ENCODE data around the gene SMC3.
"Not testable (repeated sequence)": the region's sequence is repeated elsewhere in the genome, so short reads cannot be mapped to it uniquely, and the experiment has no call there.

The SMC3 gene

GRCh38 chr10:110628161-110628560, 60.7 kb downstream of the SMC3 start:
- no peak for DNase-seq

- peak; percentile 67 for DNase-seq
These were observed 62.2 kb downstream of the SMC3 start for GRCh38 chr10:110629680-110630191.

GRCh38 chr10:110631934-110632333, 64.4 kb downstream of the SMC3 start:
- no peak for DNase-seq

- no peak for DNase-seq
These were observed 65.2 kb downstream of the SMC3 start for GRCh38 chr10:110632591-110633215.

- DNase-seq = no peak
These were observed 67.2 kb downstream of the SMC3 start for GRCh38 chr10:110634527-110635209.

- DNase-seq = no peak
These were observed 69.1 kb downstream of the SMC3 start for GRCh38 chr10:110636572-110636931.

GRCh38 chr10:110636932-110637557, 69.5 kb downstream of the SMC3 start:
- no peak for DNase-seq

- no peak for DNase-seq
These were observed 70.1 kb downstream of the SMC3 start for GRCh38 chr10:110637558-110638053.

- DNase-seq = no peak
These were observed 70.8 kb downstream of the SMC3 start for GRCh38 chr10:110638319-110638718.

- DNase-seq = not testable (repeated sequence)
These were observed 71.6 kb downstream of the SMC3 start for GRCh38 chr10:110639046-110639445.

GRCh38 chr10:110639858-110640257, 72.4 kb downstream of the SMC3 start:
- DNase-seq = not testable (repeated sequence)

GRCh38 chr10:110641256-110641655, 73.8 kb downstream of the SMC3 start:
- no peak for DNase-seq

GRCh38 chr10:110642204-110643034, 74.9 kb downstream of the SMC3 start:
- DNase-seq = no peak

- DNase-seq = no peak
These were observed 75.6 kb downstream of the SMC3 start for GRCh38 chr10:110643035-110643652.

- DNase-seq = no peak
These were observed 76.4 kb downstream of the SMC3 start, which contains the start of gene RBM20 for GRCh38 chr10:110643653-110644597. Gene RBM20, plus strand, starts transcription at chr10:110644336. Its CDS starts 119 bp downstream, at chr10:110644455.

GRCh38 chr10:110644598-110645462, 77.3 kb downstream of the SMC3 start:
- no peak for DNase-seq

- no peak for DNase-seq
These were observed 79.1 kb downstream of the SMC3 start for GRCh38 chr10:110646417-110647135.

- DNase-seq = no peak
These were observed 79.6 kb downstream of the SMC3 start for GRCh38 chr10:110647136-110647430.

- DNase-seq = no peak
These were observed 81.3 kb downstream of the SMC3 start for GRCh38 chr10:110648692-110649346.
